NT2/D1 (cell line): Measurements from ENCODE around the gene CSRP1.
"Not testable (repeated sequence)": the region's sequence is repeated elsewhere in the genome, so short reads cannot be mapped to it uniquely, and the experiment has no call there.

Experiments
- DNase-seq: peaks from one replicate; pipeline ENCODE4 v3.0.0-alpha.2; 2011; ENCODE audit warnings: low read depth, low spot score
- H3K27me3 ChIP-seq: 2 replicates; pipeline ENCODE4 v1.6.0; 2011; ENCODE audit warnings: mild to moderate bottlenecking; ENCODE audit not compliant: insufficient read length, insufficient read depth
- H3K36me3 ChIP-seq: 2 replicates; pipeline ENCODE4 v1.6.1; 2011; ENCODE audit warnings: mild to moderate bottlenecking, low read length, mixed read lengths; ENCODE audit not compliant: insufficient read depth, insufficient read length
- H3K4me1 ChIP-seq: 2 replicates; pipeline ENCODE4 v1.5.1; 2011; ENCODE audit not compliant: insufficient read depth, insufficient read length
- H3K4me3 ChIP-seq: 2 replicates; pipeline ENCODE4 v1.5.1; 2011; ENCODE audit warnings: low read depth; ENCODE audit not compliant: insufficient read length
- H3K9ac ChIP-seq: 2 replicates; pipeline ENCODE4 v1.6.0; 2011; ENCODE audit warnings: low read depth; ENCODE audit not compliant: insufficient read length
- H3K9me3 ChIP-seq: 2 replicates; pipeline ENCODE4 v1.5.1; 2011; ENCODE audit warnings: mild to moderate bottlenecking, low read length; ENCODE audit not compliant: insufficient read depth
- SUZ12 ChIP-seq: IDR thresholded peaks from 2 replicates; pipeline ENCODE4 v1.6.1; 2011; ENCODE audit not compliant: insufficient read length, insufficient read depth; ENCODE audit errors: extremely low read depth
- YY1 ChIP-seq: IDR thresholded peaks from 2 replicates; pipeline ENCODE4 v1.6.1; 2011; ENCODE audit not compliant: insufficient read length, insufficient read depth
- ZNF274 ChIP-seq: IDR thresholded peaks from 2 replicates; pipeline ENCODE4 v1.6.1; 2011; ENCODE audit warnings: mild to moderate bottlenecking, low read depth, low read length

CSRP1 gene

GRCh38 chr1:201528631-201529252, 21.8 kb upstream of the CSRP1 start:
- H3K27me3 ChIP-seq, result no peaks in the 10 kb centered on the region
- no peak for DNase-seq
- peaks cover 16% of the 10 kb centered on the region for H3K4me1 ChIP-seq
- TF ChIP-seq ZNF274 (no peak), YY1 (no peak), SUZ12 (no peak)
- no peaks in the 10 kb centered on the region for H3K36me3 ChIP-seq
- no peak overlapping the region for H3K4me3 ChIP-seq
- no peaks in the 10 kb centered on the region; the same call in 1 of the 2 replicates for H3K9me3 ChIP-seq
- H3K9ac ChIP-seq, result no peak overlapping the region

DNA sequence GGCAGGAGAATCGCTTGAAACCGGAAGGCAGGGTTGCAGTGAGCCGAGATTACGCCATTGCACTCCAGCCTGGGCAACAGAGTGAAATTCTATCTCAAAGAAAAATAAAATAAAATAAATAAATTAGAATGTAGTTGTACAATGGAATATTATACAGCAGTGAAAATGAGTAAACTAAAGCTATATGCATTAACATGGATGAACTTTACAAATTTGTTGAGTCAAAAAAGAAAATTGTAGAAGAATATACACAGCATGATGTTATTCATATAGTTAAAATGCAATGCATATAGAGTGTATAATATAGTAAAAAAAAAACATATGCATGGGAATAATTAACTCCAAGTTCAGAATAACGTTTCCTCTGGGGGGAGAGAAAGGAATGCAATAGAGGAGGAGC, 21.0 kb upstream of the CSRP1 start:
- Histone ChIP-seq H3K27me3 (no peaks in the 10 kb centered on the region), H3K9me3 (no peaks in the 10 kb centered on the region; the same call in 1 of the 2 replicates), H3K4me1 (peaks cover 16% of the 10 kb centered on the region), H3K36me3 (no peaks in the 10 kb centered on the region), H3K9ac (no peak overlapping the region), H3K4me3 (no peak overlapping the region)
- TF ChIP-seq YY1 (no peak), SUZ12 (no peak), ZNF274 (no peak)
- DNase-seq, result no peak

- no peak for DNase-seq
- no peaks in the 10 kb centered on the region for H3K4me1 ChIP-seq
- no peak overlapping the region for H3K4me3 ChIP-seq
- H3K9ac ChIP-seq, result no peak overlapping the region
- TF ChIP-seq SUZ12 (no peak), ZNF274 (no peak), YY1 (no peak)
- H3K36me3 ChIP-seq, result no peaks in the 10 kb centered on the region
- no peaks in the 10 kb centered on the region; the same call in 1 of the 2 replicates for H3K9me3 ChIP-seq
- H3K27me3 ChIP-seq, result no peaks in the 10 kb centered on the region
Observed at GRCh38 chr1:201525193-201525778, 18.4 kb upstream of the CSRP1 start.

- not testable (repeated sequence) for H3K9me3 ChIP-seq, H3K9ac ChIP-seq, H3K27me3 ChIP-seq, H3K4me1 ChIP-seq, H3K4me3 ChIP-seq, DNase-seq, H3K36me3 ChIP-seq
Observed at GRCh38 chr1:201520046-201520575, 13.2 kb upstream of the CSRP1 start.

DNA sequence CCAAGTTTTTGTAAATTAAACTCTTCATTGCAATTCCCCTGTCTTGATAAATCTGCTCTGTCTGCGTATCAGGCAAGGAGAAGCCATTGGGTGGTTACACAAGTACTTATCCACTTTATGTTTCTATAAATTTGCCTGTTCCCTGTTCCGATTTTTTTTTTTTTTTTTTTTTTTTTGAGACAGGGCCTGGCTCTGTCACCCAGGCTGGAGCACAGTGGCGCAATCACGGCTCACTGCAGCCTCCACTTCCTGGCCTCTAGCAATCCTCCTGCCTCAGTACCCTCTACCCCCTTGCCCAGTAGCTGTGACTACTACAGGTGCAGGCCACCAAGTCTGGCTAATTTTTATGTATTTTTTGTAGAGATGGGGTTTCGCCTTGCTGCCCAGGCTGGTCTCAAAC, 11.1 kb upstream of the CSRP1 start:
- Histone ChIP-seq H3K9me3 (no peaks in the 10 kb centered on the region), H3K9ac (no peak overlapping the region), H3K27me3 (no peaks in the 10 kb centered on the region), H3K4me1 (no peaks in the 10 kb centered on the region), H3K36me3 (no peaks in the 10 kb centered on the region), H3K4me3 (no peak overlapping the region)
- TF ChIP-seq SUZ12, result no peak
- DNase-seq, result no peak

GRCh38 chr1:201517631-201518030, 10.7 kb upstream of the CSRP1 start:
- TF ChIP-seq SUZ12, result no peak
- TF ChIP-seq ZNF274, result no peak
- TF ChIP-seq YY1, result no peak
- Histone ChIP-seq H3K27me3 (no peaks in the 10 kb centered on the region), H3K4me3 (no peak overlapping the region), H3K9ac (no peak overlapping the region), H3K9me3 (no peaks in the 10 kb centered on the region), H3K36me3 (no peaks in the 10 kb centered on the region), H3K4me1 (no peaks in the 10 kb centered on the region)
- DNase-seq, result no peak

DNA sequence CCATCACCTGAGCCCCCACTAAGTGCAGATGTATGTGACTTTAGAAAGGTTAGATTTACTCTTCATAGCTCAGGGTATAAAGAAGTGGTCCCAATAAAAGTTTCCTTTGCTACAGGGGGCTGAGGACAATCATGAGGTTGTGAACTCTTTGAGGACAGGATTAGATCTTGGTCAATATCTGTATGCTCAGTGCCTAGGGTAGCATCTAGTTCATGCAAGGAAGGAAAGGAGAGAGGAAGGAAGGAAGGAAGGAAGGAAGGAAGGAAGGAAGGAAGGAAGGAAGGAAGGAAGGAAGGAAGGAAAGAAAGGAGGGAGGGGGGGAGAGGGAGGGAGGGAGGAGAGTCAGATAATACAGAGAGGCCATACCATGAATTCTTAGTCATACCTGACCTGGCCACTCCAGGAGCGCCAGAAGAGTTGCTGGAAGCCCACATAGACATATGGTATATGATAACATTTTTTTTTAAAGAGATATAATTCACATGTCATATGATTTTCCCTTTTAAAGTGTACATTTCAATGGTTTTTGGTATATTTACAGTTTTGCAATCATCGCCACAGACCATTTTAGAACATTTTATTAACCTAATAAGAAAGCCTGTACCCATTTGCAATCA, 9.7 kb upstream of the CSRP1 start:
- H3K9me3 ChIP-seq, result no peaks in the 10 kb centered on the region
- no peak for DNase-seq
- peaks cover under 1% of the 10 kb centered on the region for H3K4me1 ChIP-seq
- no peak overlapping the region for H3K9ac ChIP-seq
- TF ChIP-seq ZNF274 (no peak), YY1 (no peak), SUZ12 (no peak)
- no peaks in the 10 kb centered on the region for H3K36me3 ChIP-seq
- no peak overlapping the region for H3K4me3 ChIP-seq
- H3K27me3 ChIP-seq, result no peaks in the 10 kb centered on the region

DNA sequence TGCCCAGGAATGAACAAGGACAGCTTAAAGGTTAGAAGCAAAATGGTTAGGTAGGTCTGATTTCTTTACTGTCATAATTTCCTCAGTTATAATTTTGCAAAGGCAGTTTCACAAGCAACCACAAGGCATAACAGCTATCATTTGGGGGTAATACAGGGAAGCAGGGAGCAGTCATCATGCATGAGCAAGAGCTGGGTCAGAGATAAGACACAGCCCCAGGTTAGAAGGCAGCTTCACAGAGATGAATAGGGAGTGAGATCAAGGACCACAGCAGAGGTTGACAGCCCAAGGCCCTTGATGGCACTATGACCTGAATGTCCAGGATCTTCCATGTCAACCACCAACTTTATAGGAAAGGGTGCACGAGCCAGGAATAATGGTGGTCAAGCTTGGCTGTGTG, 9.0 kb upstream of the CSRP1 start:
- Histone ChIP-seq H3K9me3 (no peaks in the 10 kb centered on the region), H3K36me3 (no peaks in the 10 kb centered on the region), H3K9ac (no peak overlapping the region), H3K27me3 (no peaks in the 10 kb centered on the region), H3K4me3 (no peak overlapping the region), H3K4me1 (peaks cover 3% of the 10 kb centered on the region)
- no peak for DNase-seq
- TF ChIP-seq YY1 (no peak), ZNF274 (no peak), SUZ12 (no peak)
